GM12875 (cell line): Measurements from ENCODE around the gene CD70.

Experiments
- H3K4me3 ChIP-seq: one replicate; pipeline ENCODE4 v1.5.1; 2011; ENCODE audit warnings: low read depth, low read length, control low read depth
- CTCF ChIP-seq: IDR thresholded peaks from 2 replicates; pipeline ENCODE4 v1.5.1; 2011; ENCODE audit warnings: low read depth, mild to moderate bottlenecking, control low read depth, inconsistent platforms, low read length, moderate library complexity, borderline replicate concordance; ENCODE audit not compliant: insufficient read depth

CD70 gene

GRCh38 chr19:6579450-6580178 lies 11.3 kb downstream of the CD70 start:
- H3K4me3 ChIP-seq, result no peak overlapping the region
- no peak for TF ChIP-seq CTCF

GRCh38 chr19:6577476-6578125 lies 13.3 kb downstream of the CD70 start:
- TF ChIP-seq CTCF, result no peak

GRCh38 chr19:6576869-6577475 lies 14.0 kb downstream of the CD70 start:
- H3K4me3 ChIP-seq, result no peak overlapping the region
- no peak for TF ChIP-seq CTCF

More at GRCh38 chr19:6577476-6578125, 13.3 kb downstream of the CD70 start:
- no peak overlapping the region for H3K4me3 ChIP-seq

- TF ChIP-seq CTCF, result no peak
- no peak overlapping the region for H3K4me3 ChIP-seq
These were observed 17.6 kb downstream of the CD70 start for GRCh38 chr19:6573350-6573749.

- no peak for TF ChIP-seq CTCF
These were observed 18.7 kb downstream of the CD70 start for GRCh38 chr19:6572217-6572616.

GRCh38 chr19:6571167-6571566 lies 19.8 kb downstream of the CD70 start:
- no peak overlapping the region for H3K4me3 ChIP-seq
- TF ChIP-seq CTCF, result no peak

More at GRCh38 chr19:6572217-6572616, 18.7 kb downstream of the CD70 start:
- no peak overlapping the region for H3K4me3 ChIP-seq
